Measurements from ENCODE around the gene DCUN1D4.
A peak's percentile ranks its signal among the peaks of the same experiment; 100 is the strongest.
"Not testable (repeated sequence)": the region's sequence is repeated elsewhere in the genome, so short reads cannot be mapped to it uniquely, and the experiment has no call there.

Gene DCUN1D4

GRCh38 chr4:51884606-51885005 lies 41.7 kb downstream of the DCUN1D4 start:
- no peak overlapping the region for H3K4me3 ChIP-seq (replicated peaks in 1 of 2; ENCODE audit: low read depth in 2 of 2, low read length in 2 of 2)
- TF ChIP-seq CTCF (IDR thresholded peaks at IDR 0.05; ENCODE audit: low read depth, low read length), result no peak
- no peak for DNase-seq (ENCODE audit: low read depth in 2 of 2)

GRCh38 chr4:51885363-51885762 lies 42.4 kb downstream of the DCUN1D4 start:
- no peak overlapping the region for H3K4me3 ChIP-seq (replicated peaks in 1 of 2; ENCODE audit: low read depth in 2 of 2, low read length in 2 of 2)
- peak; percentile 54 for TF ChIP-seq CTCF (IDR thresholded peaks at IDR 0.05; ENCODE audit: low read depth, low read length)
- peak; percentile 32 to 59 for DNase-seq (ENCODE audit: low read depth in 2 of 2)

- no peak overlapping the region for H3K4me3 ChIP-seq (replicated peaks in 1 of 2; ENCODE audit: low read depth in 2 of 2, low read length in 2 of 2)
- DNase-seq (ENCODE audit: low read depth in 2 of 2), result no peak
- no peak for TF ChIP-seq CTCF (IDR thresholded peaks at IDR 0.05; ENCODE audit: low read depth, low read length)
Measured at GRCh38 chr4:51890760-51891159, 47.8 kb downstream of the DCUN1D4 start.

GRCh38 chr4:51893402-51893801 lies 50.4 kb downstream of the DCUN1D4 start:
- H3K4me3 ChIP-seq (replicated peaks in 1 of 2; ENCODE audit: low read depth in 2 of 2, low read length in 2 of 2); DNase-seq (ENCODE audit: low read depth in 2 of 2): not testable (repeated sequence)

GRCh38 chr4:51894059-51894645 lies 51.2 kb downstream of the DCUN1D4 start:
- no peak overlapping the region for H3K4me3 ChIP-seq (replicated peaks in 1 of 2; ENCODE audit: low read depth in 2 of 2, low read length in 2 of 2)
- TF ChIP-seq CTCF (IDR thresholded peaks at IDR 0.05; ENCODE audit: low read depth, low read length), result no peak
- peak; percentile 16 to 44 for DNase-seq (ENCODE audit: low read depth in 2 of 2)

- no peak for TF ChIP-seq CTCF (IDR thresholded peaks at IDR 0.05; ENCODE audit: low read depth, low read length)
- H3K4me3 ChIP-seq (replicated peaks in 1 of 2; ENCODE audit: low read depth in 2 of 2, low read length in 2 of 2), result no peak overlapping the region
- peak in 1 of 2 donors; percentile 9 for DNase-seq (ENCODE audit: low read depth in 2 of 2)
Measured at GRCh38 chr4:51895158-51895557, 52.2 kb downstream of the DCUN1D4 start.

GRCh38 chr4:51895816-51896408 lies 53.0 kb downstream of the DCUN1D4 start:
- peak; percentile 74 to 78 for DNase-seq (ENCODE audit: low read depth in 2 of 2)
- no peak overlapping the region for H3K4me3 ChIP-seq (replicated peaks in 1 of 2; ENCODE audit: low read depth in 2 of 2, low read length in 2 of 2)
- TF ChIP-seq CTCF (IDR thresholded peaks at IDR 0.05; ENCODE audit: low read depth, low read length), result peak; percentile 80

Measured in cardiac fibroblast (primary cell).